ENCODE measurements around the gene MED14. TPM values are rescaled to one million over a fixed set of nuclear protein-coding genes. Genes with fewer than 3 reads are reported as not detected.

MED14 gene
- total and polyA plus RNA-seq, 10 of the 15 experiments (the other 5 are each of a cell fraction or from before 2014, with no cell fraction given): 8.8 to 99.4 (median 29.4) TPM

DNA sequence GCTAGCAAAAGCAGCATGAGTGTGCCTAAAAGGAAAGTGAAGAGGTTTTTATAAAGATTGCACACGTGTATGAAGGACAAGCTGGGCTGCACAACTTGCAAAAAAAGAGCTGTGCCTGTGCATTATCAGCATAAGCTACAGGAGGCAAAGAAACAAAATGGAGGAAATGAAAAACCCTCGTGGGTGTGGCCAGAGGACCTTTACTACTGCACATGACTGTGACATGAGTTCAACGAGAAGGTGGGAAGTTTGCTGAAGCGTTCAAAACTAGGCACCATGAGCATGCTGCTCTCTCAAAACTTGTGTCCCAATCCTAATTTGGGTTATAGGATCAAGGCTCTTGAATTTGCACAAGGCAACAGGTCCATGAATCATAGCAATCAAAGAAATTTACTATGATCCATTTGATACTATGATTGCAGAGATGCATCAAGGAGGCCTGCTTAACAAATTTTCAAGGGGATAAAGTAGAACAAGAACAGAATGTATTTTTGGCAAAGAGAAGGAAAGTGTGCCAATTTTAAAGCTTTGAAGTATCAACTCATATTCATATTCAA lies 49.9 kb downstream of the MED14 start:
- no peak overlapping the region for H2AFZ ChIP-seq (ENCODE audit: control insufficient read depth, low read depth, low read length)
- intact Hi-C loops (cut with micrococcal nuclease; ENCODE audit: unreplicated experiment) (no loop called here), in situ Hi-C loops (cut with MboI) (no loop called here)
- ChIA-PET CTCF (interaction anchor here (0.6 to 3.1 kb wide), 6 partner anchors 10 to 142 kb away, joined by 3 to 11 read pairs (median 4); no protein-coding TSS in a partner anchor), RAD21 (ENCODE audit: unreplicated experiment) (interaction anchor here (0.8 kb wide), 1 partner anchor 569 kb away, joined by 3 read pairs; no protein-coding TSS in a partner anchor), SMC1A (ENCODE audit: uncharacterized antibody, unreplicated experiment) (interaction anchor here (0.8 to 2.0 kb wide), 9 partner anchors 9 to 109 kb away, joined by 3 to 8 read pairs (median 5); no protein-coding TSS in a partner anchor), POLR2A (no interaction called here)
- H3K4me3 ChIP-seq: no peak overlapping the region
- H3K27me3 ChIP-seq (replicated peaks in 1 of 2; ENCODE audit: control insufficient read depth in 2 of 2, insufficient read depth in 2 of 2, low read length in 1 of 2): no peaks in the 10 kb centered on the region
- H3K4me2 ChIP-seq (ENCODE audit: control insufficient read depth, insufficient read depth): peak overlapping the region; percentile 22; the same call in 1 of the 2 replicates
- no peak for DNase-seq (ENCODE audit: low read depth, low spot score)
- H3K27ac ChIP-seq (ENCODE audit: control insufficient read depth, insufficient read depth): no peak overlapping the region
- H3K79me2 ChIP-seq (ENCODE audit: control insufficient read depth, insufficient read depth, low read length): no peaks in the 10 kb centered on the region; the same call in 1 of the 2 replicates
- H3K36me3 ChIP-seq (ENCODE audit: control insufficient read depth in 2 of 2, insufficient read depth in 2 of 2, low read length in 1 of 2): peaks cover 4 to 8% of the 10 kb centered on the region in 2 experiments; a peak in 3 of 4 replicates
- ATAC-seq: peak; percentile 44
- BruUV-seq (replicated peaks): no TSS peak
- H3K9me3 ChIP-seq (replicated peaks; ENCODE audit: control insufficient read depth, insufficient read depth, low read length): no peaks in the 10 kb centered on the region
- no peak for FAIRE-seq
- no peaks in the 10 kb centered on the region; the same call in 1 of the 2 replicates for H3K4me1 ChIP-seq (ENCODE audit: control insufficient read depth, insufficient read depth, low read length)
- TF ChIP-seq HDAC2 (IDR thresholded peaks at IDR 0.05): no peak
- TF ChIP-seq YY1 (IDR thresholded peaks at IDR 0.05; ENCODE audit: low read depth, low read length): 0 out of 2 replicates have a peak, but pooled peaks have one; percentile 26
- TF ChIP-seq SRF (IDR thresholded peaks at IDR 0.05; ENCODE audit: low read depth in 2 of 2, low read length in 2 of 2): no peak
- TF ChIP-seq BHLHE40 (IDR thresholded peaks at IDR 0.05; ENCODE audit: borderline replicate concordance in 1 of 2, low read depth in 2 of 2, low read length in 1 of 2): peak in 1 of 2 experiments; percentile 28; a peak in 1 of 4 replicates
- no peak overlapping the region for H3K9ac ChIP-seq (ENCODE audit: control insufficient read depth, insufficient read depth, low read length)
- no peaks in the 10 kb centered on the region for H4K20me1 ChIP-seq (ENCODE audit: control insufficient read depth, insufficient read depth)
- 50% methylated on average over 4 of the region's 4 CpGs for WGBS (ENCODE audit: insufficient coverage, insufficient replicate concordance, low lambda C conversion rate, missing lambda C conversion rate)

DNA sequence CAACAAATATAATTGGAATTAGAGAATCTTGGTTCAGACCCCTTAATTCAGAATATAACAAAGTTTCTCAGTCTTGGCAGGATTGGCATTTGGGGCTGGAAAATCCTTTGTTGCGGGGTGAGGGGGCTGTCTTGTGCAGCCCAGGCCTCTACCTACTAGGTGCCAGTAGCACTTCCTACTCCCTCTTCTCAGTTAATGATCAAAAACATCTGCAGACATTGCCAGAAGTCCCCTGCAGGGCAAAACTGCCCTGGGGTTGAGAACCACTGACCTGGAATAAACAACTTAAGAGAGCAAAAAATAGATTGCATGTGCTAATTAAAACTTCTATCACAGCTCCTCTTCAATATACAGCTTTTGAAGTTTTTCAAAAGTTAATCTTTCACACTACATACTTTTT lies 51.2 kb downstream of the MED14 start:
- ChIA-PET CTCF (interaction anchor here (1.2 to 3.1 kb wide), 4 partner anchors 12 to 110 kb away, joined by 3 to 8 read pairs (median 4); no protein-coding TSS in a partner anchor), POLR2A (no interaction called here), RAD21 (ENCODE audit: unreplicated experiment) (no interaction called here), SMC1A (ENCODE audit: uncharacterized antibody, unreplicated experiment) (interaction anchor here (1.3 to 1.7 kb wide), 5 partner anchors 11 to 32 kb away, joined by 3 to 5 read pairs (median 4); no protein-coding TSS in a partner anchor)
- Histone ChIP-seq H3K9ac (ENCODE audit: control insufficient read depth, insufficient read depth, low read length) (no peak overlapping the region), H3K4me1 (ENCODE audit: control insufficient read depth, insufficient read depth, low read length) (no peaks in the 10 kb centered on the region; the same call in 1 of the 2 replicates), H3K79me2 (ENCODE audit: control insufficient read depth, insufficient read depth, low read length) (no peaks in the 10 kb centered on the region; the same call in 1 of the 2 replicates), H3K36me3 (ENCODE audit: control insufficient read depth in 2 of 2, insufficient read depth in 2 of 2, low read length in 1 of 2) (peaks cover 4 to 8% of the 10 kb centered on the region in 2 experiments; a peak in 3 of 4 replicates), H2AFZ (ENCODE audit: control insufficient read depth, low read depth, low read length) (no peak overlapping the region), H3K27ac (ENCODE audit: control insufficient read depth, insufficient read depth) (no peak overlapping the region), H3K27me3 (replicated peaks in 1 of 2; ENCODE audit: control insufficient read depth in 2 of 2, insufficient read depth in 2 of 2, low read length in 1 of 2) (no peaks in the 10 kb centered on the region), H3K4me3 (no peak overlapping the region), H4K20me1 (ENCODE audit: control insufficient read depth, insufficient read depth) (no peaks in the 10 kb centered on the region), H3K9me3 (replicated peaks; ENCODE audit: control insufficient read depth, insufficient read depth, low read length) (no peaks in the 10 kb centered on the region), H3K4me2 (ENCODE audit: control insufficient read depth, insufficient read depth) (no peak overlapping the region)
- FAIRE-seq (no peak), DNase-seq (ENCODE audit: low read depth, low spot score) (no peak), ATAC-seq (no peak)
- BruUV-seq (replicated peaks): no TSS peak
- in situ Hi-C loops (cut with MboI): no loop called here
- WGBS (ENCODE audit: insufficient coverage, insufficient replicate concordance, low lambda C conversion rate, missing lambda C conversion rate): 100% methylated on average over 1 of the region's 1 CpG
- intact Hi-C loops (cut with micrococcal nuclease; ENCODE audit: unreplicated experiment): no loop called here
- TF ChIP-seq SMAD1 (IDR thresholded peaks at IDR 0.05; ENCODE audit: low read depth, partially characterized antibody) (no peak), SUZ12 (IDR thresholded peaks at IDR 0.05; ENCODE audit: unreplicated experiment) (no peak), NR2C1 (IDR thresholded peaks at IDR 0.05) (no peak), PML (IDR thresholded peaks at IDR 0.05; ENCODE audit: low read length) (no peak)
- TF ChIP-seq, protein P1, sequence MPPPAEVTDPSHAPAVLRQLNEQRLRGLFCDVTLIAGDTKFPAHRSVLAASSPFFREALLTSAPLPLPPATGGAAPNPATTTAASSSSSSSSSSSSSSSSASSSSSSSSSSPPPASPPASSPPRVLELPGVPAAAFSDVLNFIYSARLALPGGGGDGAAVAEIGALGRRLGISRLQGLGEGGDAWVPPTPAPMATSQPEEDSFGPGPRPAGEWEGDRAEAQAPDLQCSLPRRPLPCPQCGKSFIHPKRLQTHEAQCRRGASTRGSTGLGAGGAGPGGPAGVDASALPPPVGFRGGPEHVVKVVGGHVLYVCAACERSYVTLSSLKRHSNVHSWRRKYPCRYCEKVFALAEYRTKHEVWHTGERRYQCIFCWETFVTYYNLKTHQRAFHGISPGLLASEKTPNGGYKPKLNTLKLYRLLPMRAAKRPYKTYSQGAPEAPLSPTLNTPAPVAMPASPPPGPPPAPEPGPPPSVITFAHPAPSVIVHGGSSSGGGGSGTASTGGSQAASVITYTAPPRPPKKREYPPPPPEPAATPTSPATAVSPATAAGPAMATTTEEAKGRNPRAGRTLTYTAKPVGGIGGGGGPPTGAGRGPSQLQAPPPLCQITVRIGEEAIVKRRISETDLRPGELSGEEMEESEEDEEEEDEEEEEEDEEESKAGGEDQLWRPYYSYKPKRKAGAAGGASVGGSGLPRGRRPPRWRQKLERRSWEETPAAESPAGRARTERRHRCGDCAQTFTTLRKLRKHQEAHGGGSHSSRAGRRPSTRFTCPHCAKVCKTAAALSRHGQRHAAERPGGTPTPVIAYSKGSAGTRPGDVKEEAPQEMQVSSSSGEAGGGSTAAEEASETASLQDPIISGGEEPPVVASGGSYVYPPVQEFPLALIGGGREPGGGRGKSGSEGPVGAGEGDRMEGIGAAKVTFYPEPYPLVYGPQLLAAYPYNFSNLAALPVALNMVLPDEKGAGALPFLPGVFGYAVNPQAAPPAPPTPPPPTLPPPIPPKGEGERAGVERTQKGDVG (CRISPR knock-in tag; IDR thresholded peaks at IDR 0.05): no peak
- TF ChIP-seq, protein P2, sequence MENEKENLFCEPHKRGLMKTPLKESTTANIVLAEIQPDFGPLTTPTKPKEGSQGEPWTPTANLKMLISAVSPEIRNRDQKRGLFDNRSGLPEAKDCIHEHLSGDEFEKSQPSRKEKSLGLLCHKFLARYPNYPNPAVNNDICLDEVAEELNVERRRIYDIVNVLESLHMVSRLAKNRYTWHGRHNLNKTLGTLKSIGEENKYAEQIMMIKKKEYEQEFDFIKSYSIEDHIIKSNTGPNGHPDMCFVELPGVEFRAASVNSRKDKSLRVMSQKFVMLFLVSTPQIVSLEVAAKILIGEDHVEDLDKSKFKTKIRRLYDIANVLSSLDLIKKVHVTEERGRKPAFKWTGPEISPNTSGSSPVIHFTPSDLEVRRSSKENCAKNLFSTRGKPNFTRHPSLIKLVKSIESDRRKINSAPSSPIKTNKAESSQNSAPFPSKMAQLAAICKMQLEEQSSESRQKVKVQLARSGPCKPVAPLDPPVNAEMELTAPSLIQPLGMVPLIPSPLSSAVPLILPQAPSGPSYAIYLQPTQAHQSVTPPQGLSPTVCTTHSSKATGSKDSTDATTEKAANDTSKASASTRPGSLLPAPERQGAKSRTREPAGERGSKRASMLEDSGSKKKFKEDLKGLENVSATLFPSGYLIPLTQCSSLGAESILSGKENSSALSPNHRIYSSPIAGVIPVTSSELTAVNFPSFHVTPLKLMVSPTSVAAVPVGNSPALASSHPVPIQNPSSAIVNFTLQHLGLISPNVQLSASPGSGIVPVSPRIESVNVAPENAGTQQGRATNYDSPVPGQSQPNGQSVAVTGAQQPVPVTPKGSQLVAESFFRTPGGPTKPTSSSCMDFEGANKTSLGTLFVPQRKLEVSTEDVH (IDR thresholded peaks at IDR 0.05; ENCODE audit: low read depth, partially characterized antibody): no peak

Measured in GM12878 (cell line).